ENCODE results near the gene ZNRF1.
"Not testable (repeated sequence)": the region's sequence is repeated elsewhere in the genome, so short reads cannot be mapped to it uniquely, and the experiment has no call there.

ZNRF1 gene

DNA sequence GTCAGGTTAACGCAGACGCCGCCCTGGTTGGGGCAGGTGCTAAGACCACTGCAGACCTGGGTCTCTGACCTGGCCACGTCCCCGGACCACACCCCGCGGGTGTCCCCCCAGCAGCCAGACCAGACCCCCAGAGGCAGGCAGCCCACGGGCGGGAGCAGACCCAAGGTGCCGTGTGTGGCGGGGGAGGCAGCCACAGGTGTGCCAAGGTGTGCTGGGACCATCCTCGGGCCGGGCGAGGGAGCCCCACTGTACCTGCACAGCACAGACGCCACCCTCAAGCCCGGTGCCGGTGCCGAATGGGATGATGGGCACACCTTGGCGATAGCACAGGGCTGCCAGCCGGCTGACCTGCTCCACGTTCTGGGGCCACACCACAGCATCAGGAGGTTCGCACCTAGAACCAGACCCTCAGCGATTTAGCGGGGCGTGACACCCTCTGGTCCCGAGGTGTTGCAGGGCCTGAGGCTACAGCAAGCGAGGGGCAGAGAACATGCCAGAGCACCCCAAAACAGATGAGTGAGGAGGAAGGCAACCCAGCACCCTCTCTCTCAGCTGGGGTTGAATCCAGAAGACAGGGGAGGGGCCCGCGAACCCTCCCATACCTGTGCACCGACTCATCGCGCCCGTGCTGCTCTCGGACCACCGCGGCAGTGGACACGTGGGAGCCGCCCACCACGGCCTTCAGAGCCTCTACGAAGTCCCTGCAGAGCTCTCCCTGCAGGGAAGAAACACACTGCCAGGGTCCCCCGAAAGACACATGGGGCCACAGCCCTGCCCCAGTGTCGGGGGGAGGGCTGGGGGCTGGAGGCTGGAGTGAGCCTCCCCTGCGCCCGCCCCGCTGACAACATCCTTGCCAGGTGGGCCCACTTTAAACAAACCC is 116.4 kb downstream of the ZNRF1 start:
- no peak for DNase-seq

DNA sequence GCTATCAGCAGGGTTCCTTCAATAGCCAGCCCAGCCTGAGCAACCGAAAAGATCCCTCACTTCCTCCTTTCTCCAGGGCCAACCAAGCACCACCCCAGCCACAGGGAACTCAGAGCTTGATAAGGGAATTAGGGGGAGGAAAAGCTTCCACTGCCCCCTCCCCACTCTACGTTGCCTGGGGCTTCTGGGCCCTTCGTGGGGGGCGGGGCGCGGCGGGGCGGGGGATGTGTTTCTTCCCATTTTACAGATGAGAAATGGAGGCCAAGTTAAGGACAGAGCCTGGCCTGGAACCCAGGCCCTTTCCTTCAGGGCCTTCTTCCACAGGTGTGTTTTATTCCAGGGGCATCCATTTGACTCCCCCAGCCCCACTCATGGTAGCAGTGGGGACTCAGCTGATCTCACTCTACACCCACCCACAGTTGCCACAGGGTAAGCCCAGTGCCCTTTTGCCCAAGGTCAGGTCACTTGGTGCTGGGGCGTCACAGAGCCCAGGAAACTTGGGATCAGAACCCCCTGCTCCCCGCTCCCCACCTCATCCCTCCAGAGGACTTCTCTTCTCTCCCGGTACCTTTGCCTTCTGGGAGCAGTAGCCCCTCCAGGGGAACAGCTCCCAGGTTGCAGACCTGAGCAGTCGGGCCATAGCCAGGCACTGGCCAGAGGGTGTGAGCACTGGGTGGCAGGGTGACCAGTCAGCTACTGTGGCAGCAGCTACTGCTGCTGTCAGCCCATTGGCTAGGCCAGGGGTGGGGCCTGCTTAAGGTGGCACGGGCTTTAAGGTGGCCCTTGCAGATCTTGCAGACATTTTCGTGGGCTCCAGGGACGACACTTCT is 117.5 kb downstream of the ZNRF1 start, which contains the start of gene LDHD:
TSS of gene LDHD (minus strand) at position 700 of the 830 bp plus-strand sequence. CDS start at position 640, 60 bp downstream.
- DNase-seq: peak; percentile 74 to 82

GRCh38 chr16:75116911-75117245 is 118.1 kb downstream of the ZNRF1 start:
- DNase-seq: no peak

- DNase-seq: no peak
Measured at GRCh38 chr16:75118943-75119539, 120.2 kb downstream of the ZNRF1 start.

DNA sequence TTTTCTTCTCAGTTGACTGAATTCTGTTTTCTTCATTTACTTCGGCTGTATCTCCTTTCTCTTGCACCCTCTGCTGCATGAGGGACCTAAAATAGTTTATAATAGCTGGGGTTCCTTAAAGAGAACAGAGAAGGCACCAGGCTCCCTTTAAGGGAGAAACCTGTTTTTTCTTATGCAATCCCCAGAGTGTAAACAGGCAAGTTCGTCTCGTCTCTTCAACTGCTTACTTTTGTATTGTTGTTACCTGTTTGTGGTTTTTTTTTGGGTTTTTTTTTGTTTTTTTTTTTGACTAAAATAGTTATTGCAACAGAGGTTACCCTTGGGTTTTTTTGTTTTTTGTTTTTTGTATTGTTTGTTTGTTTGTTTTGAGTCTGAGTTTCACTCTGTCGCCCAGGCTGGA is 121.4 kb downstream of the ZNRF1 start:
- no peak for DNase-seq

GRCh38 chr16:75121949-75122568 is 123.2 kb downstream of the ZNRF1 start:
- no peak for DNase-seq

GRCh38 chr16:75122609-75123008 is 123.8 kb downstream of the ZNRF1 start:
- DNase-seq: no peak

DNA sequence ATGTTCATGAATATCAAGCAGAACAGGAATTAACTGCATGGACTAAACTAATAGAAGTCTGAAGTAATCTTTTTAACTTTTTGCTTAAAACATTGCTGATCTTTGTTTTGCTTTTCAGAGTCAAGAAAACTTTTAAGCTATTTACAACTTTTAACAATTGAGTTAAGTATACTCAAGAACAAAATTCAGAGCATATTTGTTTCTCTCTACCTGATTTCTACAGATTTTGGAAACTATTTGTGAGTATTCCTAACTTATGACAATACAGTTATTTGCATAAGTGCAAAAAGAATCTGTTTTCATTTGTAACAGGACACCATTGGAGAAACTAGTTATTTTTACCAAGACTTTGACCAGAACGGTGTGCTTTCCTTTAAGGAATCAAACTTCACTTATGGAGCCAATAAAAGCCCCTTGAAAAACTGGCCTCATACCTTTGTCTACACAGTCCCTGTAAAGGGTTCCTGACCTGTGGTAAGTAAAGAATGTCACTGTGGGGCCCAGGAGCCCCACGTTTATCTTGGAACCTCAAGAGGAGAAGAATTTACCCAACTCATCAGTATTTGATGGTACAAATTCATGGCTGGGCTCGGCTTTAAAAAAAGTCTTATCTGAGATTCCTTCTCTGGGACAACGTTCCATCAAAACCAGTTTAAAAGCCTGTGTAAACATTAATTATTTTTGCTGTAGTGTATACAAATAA is 129.0 kb downstream of the ZNRF1 start:
- no peak for DNase-seq

GRCh38 chr16:75129421-75130149 is 130.8 kb downstream of the ZNRF1 start:
- not testable (repeated sequence) for DNase-seq

DNA sequence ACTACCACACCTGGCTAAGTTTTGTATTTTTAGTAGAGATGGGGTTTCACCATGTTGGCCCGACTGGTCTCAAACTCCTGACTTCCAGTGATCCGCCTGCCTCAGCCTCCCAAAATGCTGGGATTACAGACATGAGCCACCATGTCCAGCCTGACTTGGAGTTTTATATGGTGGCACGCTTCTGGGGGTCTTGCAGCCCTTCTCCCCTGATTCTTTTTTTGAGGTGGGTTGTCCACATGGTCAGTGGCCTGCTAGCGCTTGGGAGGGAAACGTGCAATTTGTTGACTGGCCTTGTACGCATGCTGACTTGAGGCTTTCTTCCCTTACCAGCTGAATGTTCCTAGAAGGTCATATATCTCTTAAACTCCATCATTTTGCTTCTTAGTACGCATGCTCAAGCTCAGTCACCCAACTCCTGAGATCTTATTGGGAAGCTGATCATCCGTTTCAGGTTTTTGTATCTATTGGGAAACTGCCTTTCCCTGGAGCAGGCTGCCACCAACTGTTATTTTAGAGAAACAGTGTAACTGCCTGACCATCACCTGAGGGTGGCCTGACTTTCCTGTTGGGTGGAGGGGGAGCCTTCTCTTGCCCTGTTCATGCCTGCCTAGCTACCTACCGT is 131.4 kb downstream of the ZNRF1 start:
- DNase-seq: no peak

DNA sequence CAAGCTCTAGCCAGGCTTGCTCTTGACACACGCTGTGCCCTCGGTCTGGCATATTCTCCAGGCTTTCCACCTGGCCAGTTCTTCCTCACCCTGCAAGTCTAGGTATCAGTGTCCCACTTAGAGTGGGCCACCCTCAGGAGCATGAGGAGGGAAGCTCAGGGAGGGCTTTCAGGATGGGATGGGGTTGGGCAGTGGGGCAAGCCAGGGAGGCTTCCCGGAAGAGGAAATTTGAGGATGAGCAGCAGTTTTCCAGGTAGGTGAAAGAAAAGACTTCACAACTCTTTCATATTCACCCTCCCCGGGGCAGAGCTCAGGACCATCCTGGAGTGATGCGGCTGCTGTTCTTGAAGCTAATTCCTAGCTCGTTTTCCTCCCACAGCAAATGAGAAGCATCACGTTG is 132.3 kb downstream of the ZNRF1 start:
- DNase-seq: no peak

DNA sequence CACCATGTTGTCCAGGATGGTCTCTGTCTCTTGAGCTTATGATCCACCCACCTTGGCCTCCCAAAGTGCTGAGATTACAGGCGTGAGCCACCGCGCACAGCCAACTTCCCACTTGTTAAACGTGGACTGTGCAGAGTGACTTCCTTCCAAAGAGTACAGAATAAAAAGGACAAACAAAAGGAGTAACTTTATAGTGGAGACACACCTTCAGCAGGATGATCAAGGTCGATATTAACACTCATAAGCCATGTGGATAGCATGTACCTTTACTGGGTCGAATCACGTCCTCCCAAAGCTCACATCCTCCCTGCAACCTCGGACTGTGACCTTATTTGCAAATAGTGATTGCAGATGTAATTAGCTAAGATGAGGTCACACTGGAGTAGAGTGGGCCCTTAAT is 139.4 kb downstream of the ZNRF1 start:
- DNase-seq: no peak

GRCh38 chr16:75138636-75139035 is 139.8 kb downstream of the ZNRF1 start:
- peak; percentile 26 to 54 for DNase-seq

- DNase-seq: no peak
Measured at GRCh38 chr16:75139498-75139897, 140.7 kb downstream of the ZNRF1 start.

DNA sequence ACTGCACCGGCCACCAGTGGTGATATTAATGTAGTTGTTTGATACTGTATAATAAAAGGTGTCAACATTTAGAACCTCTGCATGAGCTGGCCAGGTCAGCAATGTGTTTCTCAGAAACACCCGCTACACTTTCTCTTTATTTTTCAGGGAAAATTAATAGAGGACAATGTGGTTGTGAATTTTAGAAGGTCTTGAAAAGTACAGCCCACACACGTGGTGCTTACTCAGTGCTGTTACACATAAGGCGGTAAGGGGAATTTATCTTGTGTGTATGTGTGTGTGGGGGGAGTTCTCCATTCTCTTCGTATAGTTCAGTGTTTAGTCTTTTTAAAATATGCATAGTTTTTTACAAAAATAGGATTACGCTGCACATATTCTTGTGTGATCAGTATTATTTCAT is 145.1 kb downstream of the ZNRF1 start:
- DNase-seq: no peak

GRCh38 chr16:75147968-75148310 is 149.1 kb downstream of the ZNRF1 start:
- DNase-seq: no peak

DNA sequence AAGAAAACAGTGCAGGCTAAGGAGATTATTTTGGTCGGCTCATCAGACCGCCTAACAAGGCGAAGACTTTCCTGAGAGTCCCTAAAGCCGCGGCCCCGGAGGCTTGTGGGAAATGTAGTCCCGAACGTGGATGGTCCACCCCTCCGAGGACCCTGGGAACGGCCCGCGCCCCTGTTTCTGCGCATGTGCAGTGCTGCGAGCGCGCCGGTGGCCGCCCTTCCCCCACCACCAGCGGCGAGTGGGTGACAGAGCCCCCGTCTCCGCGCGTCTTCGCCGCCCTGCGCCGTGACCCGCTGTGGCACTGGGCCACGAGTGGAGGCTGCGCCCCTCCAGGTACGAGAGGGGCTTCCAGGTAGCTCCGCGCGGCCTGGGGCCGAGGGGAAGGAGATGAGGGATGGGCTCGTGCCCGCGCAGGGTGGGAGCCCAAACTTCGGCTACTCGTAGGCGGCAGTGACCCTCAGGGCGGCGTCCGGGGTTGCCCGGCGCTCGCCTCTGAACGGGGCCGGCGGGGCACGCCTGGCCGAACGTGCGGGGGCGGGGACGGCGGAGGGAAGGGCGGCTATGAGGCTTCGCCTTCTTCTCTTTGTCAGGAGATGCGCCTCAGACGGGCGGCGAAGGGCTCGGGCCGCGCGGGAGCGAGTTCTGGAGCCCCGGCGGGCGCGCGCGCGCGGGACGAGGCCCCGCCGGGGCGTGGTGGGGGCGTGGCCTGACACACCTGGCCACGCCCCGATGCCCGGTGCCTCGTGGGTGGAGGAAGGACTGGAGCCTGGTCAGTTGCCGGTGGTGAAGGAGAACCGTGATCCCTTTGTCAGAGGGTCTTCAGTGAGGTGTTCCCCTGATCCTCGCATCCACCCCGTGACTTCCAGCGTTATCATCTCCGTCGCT is 149.7 kb downstream of the ZNRF1 start, which contains the start of gene ZFP1:
TSS of gene ZFP1 (plus strand) at position 214 of the 885 bp plus-strand sequence. CDS start 4,428 bp downstream, outside the sequence.
- peak; percentile 90 to 92 for DNase-seq

DNA sequence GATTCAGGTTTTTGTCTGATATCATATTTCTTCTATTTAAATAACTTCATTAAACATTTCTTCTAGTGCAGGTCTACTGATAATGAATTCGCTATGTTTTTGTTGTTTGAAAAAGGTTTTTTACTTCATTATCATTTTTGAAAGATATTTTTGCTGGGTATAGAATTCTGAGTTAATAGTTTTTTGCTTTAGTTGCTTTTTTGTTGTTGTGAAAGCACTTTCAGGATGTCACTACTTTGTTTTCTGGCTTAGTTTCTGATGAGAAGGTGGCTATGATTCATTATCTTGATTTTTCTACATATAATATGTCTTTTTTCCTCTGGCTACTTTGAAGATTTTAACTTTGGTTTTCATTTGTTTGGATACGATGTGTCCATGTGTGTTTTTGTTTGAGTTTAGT is 153.0 kb downstream of the ZNRF1 start:
- DNase-seq: no peak

DNA sequence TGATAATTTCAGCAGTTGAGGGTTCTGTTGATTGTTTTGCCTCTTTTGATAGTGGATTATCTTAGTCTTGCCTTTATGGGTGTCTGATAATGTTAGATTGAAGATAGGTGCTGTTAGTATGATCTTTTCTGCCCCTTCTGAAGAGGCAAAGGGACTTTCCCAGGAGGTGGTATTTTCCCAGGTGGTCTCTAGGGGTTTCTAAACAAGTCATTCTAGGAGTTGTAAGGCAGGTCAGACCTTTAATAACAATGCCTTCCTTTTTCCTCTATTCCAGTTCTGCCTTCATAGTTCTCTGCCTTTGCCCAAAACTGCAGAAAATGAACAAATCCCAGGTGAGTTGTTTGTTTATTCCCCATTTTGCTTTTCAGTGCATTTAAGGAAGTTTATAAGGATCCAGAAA is 153.8 kb downstream of the ZNRF1 start:
- DNase-seq: no peak

GRCh38 chr16:75160386-75160785 is 161.6 kb downstream of the ZNRF1 start:
- DNase-seq: no peak
